GM21515 (cell line): ENCODE results near the gene ATG7.

ENCODE experiments used
- ATAC-seq: cut with Tn5 transposase; IDR thresholded peaks from one replicate; pipeline ENCODE4 v1.9.1; 2021; ENCODE audit not compliant: unreplicated experiment

Gene ATG7

DNA sequence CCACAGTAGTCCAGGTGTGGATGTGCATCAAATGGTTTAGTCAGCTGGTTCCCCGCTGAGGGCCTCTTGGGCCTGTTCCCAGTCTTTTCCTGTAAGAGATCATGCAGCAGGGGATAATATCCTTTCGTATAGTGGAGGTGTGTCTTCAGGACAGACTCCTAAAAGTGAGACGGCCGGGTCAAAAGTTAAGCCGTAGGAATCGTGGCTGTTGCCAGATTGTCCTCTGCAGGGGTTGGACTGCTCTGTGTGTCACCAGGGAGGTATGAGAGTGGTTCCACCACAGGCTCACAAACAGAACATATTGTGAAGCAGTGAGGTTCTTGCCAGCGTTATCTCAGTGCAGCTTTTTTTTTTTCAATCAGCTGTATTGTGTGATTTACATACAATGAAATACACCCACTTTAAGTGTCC is 276.5 kb downstream of the ATG7 start:
- no peak for ATAC-seq

DNA sequence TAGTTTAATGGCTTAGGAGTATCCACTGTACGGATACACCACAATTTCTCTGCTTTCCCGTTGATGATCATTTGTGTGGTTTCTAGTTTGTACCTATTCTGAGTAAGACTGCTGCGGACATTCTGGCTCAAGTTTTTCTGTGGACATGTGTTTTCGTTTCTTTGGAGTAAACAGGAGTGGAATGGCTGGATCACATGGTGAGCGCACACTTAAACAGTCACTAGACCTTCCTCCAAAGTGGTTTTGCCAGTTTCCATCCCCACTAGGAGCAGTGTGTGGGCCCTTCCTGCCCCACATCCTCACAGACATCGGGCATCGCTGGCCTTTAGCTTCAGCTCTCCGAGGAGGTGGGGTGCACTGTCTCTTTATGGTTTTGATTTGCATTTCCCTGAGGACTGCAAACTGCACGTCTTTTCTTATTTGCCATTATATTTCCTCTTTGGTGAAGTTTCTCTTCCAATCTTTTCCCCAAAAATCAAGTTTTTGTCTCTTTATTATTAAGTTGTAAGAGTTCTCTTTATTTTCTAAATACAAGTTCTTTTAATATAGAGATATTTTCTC is 277.5 kb downstream of the ATG7 start:
- ATAC-seq, result no peak

DNA sequence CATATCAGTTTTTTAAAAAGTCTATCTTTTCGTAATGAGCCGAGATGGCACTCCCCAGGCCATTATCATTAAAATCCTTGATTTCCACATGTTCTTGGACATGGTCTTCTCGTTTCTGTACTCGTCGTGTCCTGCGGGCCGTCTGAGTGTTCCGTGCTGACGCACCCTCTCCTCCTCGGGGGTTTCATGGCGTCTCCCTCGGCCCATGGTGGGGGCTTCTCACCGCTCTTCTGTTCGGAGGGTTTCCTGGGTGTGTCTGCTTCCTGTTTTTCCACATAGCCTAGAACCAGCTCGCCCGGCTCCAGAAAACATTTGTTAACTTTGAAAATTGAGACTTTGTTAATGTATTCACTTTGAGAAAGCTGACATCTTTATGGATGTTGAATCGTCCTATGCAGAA is 278.8 kb downstream of the ATG7 start:
- no peak for ATAC-seq

DNA sequence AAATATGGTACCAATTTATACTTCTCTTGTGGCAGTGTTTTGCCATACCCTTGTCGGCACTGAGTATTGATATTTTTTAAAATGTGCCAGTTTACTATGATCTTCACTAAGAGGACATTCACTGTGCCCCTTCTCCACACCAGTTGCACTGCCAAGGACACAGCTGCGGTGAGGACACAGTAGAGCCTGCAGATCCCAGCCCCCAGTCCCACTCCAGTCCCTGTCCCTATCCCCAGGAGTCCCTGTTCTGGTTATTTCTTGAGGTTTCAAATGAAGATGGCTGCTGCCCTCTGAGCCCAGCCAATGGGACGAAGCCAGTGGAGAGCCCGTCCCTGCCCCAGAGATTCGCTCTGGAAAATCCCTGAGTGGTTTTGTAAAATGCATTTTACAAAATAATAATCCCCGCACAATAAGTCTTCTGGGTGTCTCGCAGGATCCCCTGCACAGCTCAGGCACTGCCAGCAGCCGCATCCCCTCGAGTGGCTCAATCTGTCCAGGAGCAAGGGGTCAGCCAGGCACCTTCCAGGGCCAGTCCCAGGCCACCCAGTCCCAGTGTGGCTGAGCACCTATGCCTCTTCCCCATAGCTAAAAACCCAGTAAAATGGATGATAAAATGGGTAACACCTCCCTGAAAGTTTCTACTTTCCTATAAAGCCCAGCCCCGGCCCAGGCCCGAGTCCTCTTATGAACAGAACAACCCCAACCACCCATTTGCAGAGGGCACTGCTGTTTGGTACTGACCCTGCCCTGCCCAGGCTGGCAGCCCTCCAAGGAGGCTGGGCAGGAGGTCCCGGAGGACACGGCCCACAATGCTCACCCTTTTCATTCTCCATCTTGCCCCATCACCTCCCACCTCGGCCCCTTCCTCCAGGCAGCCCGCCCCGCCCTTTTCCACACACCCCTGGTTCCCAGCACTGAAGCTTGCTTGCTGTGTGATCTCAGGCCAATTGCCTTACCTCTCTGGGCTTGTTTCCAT is 280.4 kb downstream of the ATG7 start:
- no peak for ATAC-seq

DNA sequence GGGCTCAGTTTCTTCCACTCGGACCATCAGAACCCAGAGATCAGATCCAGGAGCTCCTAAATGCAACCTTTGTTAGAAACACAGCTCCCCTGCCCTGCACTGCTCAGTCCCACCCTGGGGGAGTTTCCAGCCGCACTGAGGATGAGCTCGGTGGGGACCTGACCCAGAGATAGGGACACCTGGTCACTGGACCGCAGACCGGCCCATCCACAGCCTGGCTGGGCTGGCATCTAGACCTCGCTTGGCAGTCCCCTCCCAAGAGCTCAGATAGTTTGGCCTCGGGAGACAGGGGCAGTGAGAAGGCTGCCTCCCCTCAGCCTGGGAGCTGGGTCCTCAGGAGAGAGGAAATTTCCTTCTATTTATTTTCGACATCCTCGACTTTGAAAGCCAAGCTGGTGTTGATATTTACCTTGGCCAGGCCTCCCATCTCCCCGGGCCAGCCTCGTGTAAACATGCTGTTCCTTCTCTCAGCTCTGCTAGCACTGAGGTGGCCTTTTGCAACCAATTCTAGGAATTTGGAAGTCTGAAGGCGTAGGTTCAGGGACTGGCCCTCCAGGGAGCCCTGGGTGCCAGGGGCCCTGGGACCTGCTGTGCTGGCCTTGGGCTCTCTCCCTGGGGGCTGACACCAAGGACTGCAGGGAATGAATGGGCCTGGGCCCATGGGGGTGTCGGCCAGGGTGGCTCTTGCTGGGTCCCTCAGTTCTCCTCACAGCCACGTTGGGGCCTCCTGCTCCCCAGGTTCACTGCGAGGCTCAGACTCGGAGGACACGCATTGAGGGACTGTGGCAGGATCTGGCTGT is 281.4 kb downstream of the ATG7 start:
- no peak for ATAC-seq

DNA sequence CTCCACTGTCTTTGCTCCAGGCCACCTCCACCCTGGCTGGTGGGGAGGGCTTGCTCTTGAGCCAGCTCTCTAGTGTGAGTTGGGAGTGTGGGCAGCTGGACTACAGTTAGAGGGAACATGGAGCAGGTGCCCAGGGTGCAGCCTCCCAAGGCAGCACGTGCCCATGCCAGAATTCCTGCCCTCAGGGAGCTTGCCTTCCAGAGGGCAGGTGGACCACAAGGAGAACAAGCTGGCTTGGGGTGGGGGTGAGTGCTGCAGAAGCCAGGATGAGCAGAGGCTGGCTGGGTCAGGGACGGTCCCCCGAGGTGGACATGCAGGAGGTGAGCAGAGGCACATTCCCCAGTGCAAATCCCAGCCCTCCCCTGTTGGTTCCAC is 282.0 kb downstream of the ATG7 start:
- ATAC-seq, result no peak

DNA sequence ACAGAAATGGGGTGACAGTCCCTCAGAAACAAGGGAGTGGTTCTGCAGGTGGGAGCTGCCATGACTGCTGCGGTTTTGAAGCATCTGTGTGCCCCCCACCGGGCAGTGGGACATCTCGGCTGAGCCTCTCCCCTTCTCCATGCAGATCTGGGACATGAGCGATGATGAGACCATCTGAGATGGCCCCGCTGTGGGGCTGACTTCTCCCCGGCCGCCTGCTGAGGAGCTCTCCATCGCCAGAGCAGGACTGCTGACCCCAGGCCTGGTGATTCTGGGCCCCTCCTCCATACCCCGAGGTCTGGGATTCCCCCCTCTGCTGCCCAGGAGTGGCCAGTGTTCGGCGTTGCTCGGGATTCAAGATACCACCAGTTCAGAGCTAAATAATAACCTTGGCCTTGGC is 282.5 kb downstream of the ATG7 start:
- ATAC-seq, result no peak

DNA sequence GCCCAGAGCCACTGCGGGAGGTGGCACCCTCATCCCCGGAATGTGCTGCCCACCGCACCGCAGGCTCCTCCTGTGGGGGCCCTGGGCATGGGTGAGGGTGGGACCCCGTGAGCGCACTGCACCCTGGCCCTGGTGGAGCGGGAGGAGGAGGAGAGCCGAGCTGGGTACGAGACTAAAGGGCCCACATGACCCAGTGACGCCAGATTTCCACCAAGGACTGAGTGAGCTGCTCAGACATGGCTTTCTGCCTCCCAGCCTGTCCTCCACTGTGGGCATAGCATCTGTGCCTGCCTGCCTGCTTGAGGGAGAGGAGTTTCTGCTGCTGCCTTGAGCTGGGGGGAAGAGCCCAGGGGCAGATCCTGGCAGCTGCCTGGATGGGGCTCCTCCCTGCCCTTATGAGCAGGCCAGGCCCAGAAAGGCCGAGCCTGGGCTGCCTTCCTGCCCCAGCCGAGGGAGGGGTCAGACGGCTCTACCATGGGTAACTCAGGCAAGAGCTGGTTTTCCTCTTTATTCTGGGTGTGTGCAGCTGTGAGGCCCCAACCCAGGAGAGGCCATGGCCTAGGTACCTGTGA is 283.1 kb downstream of the ATG7 start:
- ATAC-seq, result no peak

DNA sequence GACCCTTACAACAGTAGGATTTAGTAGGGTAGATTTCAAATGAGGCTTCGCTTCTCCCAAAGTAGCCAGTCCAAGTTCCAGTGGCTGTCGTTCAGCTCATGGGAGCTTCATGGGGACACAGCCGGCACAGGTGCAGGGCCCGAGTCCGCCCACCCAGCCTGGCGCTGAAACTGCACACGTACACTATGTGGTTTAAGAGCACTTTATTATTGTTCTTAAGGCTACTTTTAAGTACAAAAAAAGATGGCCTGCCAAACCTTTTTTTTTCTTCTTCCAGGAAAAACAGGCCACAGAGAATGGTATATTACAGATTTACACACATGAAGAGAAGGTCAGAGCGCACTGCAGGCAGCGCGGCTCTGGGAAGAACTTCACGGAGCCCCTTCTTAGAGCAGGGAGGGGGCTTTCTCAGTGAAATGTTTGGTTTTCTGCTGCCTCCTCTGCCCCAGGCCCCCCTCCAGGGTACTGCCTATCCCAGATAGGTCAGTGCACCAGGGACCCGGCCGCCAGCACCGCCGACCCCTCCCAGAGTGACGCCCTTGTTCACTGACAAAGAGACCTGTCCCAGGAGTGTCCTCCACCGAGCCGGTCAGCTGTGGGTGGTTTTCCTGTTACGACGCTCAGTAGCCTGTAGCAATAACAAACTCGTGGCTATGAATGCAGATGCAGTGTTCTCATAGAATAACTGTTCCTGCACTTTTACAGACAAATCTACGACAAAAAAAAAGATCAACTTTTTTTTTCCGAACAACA is 283.9 kb downstream of the ATG7 start:
- no peak for ATAC-seq

DNA sequence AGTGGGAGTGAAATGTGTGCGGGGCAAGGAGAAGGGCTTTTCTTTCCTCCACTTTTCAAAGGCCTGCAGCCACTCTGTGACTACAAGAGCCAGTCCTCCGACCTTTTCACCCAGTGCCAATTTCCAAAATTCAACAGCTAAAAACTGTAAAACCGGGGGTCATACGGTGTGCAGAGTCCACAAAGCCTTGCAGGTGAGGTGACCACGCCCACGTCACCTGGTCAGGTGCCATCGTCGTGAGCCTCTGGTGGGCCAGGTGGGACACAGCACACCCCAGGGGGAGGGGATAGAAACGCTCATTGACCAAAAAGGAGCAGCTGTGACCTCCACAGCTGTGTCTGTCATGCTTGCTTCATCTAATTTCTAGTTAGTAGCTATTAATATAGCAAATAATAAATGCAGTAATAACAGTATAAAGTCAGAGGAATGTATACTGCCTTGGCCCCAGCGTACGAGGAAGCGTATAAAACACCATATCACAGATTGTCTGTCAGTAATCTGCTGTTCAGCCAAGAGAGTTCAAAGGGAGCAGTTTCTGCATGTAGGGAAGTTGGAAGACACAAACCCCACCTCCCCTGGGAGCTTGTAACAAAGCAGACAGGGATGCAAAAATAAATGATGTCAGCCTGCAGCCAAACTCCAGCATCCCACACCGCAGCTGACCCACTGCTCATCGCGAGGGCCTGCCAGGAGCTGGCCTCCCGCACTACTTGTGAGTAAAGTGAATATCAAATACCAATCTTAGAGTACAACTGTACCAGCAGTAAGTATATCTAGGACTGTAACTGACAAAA is 284.9 kb downstream of the ATG7 start:
- ATAC-seq, result no peak

DNA sequence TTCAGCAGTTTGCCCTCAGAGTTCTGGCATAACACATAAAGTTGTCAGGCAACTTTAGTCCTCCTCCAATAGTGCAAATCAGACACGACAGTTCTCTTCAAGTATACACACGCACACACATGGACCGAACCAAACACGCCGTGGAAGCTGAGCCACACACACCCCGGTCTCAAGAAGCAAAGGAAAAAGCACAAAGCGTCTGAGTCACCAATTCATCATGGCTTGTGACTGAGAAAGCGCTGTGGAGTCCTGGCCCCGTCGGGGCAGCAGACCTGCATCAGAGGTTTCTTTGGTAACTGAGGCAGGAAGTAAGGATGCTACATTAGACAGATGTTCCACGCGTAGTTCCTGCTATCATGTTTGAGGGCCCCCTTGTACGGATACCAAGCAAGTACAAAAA is 285.8 kb downstream of the ATG7 start:
- ATAC-seq, result no peak

DNA sequence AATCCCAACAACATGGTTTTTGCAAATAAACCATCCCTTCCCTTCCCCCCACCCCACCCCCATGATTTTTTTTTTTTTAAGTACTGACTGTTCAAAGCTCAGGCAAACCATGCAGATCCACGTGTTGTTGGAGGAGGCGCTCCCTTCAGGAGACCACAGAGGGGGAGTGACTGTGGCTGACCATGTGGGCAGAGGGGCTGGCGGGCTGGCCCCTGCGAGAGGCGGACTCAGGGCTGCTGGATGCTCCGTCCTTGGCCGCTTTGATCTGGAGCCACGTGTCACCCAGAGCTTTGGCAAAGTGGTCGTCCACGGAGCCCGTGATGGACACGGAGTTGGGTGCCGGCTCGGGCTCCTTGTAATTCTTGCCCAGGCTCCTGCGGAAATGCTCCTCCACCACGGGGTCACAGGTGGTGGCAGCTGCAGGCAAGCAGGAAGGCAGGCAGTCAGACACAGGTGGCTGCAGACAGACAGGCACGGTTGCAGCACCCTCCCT is 286.3 kb downstream of the ATG7 start:
- no peak for ATAC-seq

DNA sequence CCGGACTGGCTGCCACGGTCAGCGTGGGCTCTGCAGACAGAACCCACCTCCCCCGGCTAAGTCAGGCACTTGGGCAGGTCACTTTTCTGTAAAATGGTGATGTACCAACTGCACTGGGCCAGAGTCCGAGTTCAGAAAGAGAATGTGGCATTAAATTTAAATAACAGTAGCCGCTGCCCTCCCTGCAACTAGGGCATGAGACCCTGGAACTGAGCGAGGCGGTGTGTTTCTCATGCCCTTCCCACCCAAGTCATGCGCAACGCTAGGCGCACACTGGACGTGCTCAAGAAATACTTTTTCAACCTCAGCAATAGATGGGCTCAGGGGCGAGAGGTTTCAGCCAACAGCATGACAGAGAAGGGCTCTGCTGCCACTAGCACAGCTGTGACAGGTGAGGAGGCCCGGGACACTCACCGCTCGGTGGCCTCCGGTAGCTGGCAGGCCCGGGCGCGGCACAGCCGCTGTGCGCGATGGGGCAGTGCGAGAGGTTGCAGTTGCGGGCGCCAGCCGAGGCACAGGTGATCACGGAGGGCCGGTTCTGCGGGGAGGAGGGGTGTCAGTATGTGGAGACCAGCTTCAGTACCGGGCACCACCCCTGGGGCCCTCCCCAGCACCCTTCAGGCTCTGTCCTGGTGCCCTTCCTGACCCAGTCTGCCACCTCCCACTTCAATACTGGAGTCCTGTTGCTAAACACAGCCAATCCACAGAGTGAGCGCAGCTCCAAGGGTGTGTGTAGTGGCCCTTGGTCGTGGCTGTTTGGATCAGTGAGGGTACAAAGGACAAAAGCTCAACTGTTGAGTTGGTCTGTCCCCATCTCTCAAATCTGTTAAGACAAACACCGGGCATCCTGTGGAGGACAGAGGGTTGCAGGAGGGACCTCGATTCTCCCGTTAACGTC is 287.0 kb downstream of the ATG7 start:
- ATAC-seq, result no peak

DNA sequence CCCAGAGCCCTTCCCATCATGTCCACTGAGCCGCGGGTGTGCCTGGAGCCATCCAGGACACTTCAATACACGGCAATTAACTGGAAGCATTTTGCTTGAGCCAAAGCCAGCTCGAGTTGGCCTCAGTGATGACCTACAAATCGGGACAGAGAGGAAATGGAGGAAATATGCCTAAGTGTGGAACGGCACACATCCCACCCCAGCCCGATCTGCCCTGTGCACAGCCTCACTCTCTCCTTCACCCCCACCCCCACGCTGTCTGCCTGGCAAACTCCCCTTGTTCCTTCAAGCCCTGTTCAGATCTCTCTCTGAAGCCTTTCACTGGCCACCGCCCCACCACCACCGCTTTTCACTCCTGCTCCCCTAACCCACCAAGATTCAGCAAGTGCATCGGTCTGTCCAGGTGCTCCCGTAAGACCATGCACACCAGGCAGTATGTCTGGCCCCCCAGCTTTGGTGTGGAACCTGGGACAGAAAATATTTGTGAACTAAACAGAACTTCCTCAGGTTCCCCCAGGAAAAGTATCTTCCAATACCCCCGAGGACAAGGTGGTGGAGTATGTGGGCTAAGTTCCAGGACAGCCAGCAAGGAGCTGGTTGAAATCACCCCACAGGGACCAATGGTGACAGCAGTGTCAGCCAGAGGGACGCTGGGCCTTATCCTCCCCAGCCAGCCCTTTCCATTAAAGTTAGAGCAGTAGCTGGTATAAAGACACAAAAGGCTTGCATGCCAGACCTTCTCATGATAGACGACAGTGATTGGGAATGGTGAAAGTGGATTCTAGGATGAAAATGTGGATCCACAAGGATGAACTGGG is 287.8 kb downstream of the ATG7 start:
- no peak for ATAC-seq

DNA sequence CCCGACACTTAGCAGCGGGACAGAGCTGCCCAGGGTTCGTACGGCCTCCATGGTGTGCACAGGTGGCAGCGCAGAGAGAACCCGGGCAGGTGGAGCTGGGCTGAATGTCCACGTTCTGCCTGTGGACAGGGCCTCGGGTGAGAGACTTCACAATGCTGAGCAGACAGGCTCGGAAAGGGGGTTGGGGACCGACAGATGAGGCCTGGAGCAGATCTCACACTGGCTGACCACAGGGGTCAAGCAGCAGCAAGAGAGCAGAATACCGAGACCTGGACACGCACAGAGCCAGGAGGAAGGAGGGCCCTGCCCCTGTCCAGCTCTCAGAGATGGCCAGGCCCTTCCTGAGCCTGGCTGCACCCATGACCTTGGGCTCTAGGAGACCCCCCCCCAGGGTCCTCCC is 288.5 kb downstream of the ATG7 start:
- no peak for ATAC-seq

DNA sequence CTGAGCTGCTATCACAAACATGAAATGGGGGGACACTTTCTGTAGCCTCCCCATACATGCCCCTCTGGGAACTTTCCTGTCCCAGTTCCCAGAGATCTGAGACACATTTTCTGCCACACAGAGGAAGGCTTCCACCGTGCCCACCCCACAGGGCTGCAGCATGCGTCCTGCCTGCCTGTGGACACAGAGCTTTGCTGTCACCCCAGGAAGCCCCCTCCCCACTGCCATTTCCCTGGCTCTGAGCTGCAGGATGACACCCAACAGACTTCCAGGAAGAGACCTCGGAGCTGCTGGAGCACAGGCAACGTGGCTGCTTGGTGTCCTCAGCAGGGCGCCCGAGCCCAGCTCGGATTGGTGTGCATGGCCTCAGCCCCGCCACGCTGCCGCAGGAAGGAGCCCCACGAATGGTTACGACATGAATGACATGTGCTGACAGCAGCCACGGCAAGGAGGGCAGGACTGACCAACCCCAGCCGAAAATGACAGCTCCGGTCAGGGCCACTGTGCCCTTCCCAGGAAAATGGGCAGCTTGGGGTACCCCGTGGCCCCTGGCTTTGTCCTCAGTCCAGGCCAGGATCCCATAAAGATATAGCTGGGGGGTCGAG is 290.2 kb downstream of the ATG7 start:
- ATAC-seq, result no peak

DNA sequence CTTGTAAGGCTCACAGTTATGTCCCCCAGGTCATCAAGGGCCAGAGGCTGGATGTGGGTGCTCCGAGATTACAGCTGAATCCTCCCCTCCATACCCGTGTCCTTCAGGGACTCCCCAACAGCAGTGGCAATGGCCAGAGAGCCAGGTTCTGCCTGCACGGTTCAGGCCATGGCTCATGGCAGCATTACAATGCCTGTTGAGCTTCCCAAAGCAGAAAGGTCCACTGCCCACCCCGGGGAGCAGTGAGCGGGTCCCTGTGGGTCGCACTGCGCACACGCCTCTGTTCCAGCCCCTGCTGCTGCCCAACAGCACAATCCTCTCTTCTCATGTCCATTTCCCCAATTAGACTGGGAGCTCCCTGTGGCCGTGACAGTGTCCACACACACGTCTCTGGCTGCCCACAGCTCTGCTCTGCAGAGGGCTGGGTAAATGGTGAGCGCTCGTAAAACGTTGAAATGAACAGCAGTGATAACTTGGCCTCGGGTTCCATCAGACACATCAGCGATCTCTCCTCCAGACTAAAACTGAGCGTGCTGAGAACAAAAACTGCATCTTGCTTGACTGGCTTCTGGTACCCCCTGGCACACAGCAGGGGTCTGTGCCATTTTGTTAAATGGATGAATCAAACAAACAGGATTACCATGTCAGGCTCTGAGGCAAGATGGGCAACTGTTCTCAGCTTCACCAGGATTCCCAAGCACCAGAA is 291.1 kb downstream of the ATG7 start:
- ATAC-seq, result no peak
